ENCODE data around the gene RBM19. TPM values are rescaled to one million over a fixed set of nuclear protein-coding genes. Genes with fewer than 3 reads are reported as not detected.

The RBM19 gene
- total and polyA plus RNA-seq, 12 donors, result 13.3 to 26.6 (median 16.2) TPM

DNA sequence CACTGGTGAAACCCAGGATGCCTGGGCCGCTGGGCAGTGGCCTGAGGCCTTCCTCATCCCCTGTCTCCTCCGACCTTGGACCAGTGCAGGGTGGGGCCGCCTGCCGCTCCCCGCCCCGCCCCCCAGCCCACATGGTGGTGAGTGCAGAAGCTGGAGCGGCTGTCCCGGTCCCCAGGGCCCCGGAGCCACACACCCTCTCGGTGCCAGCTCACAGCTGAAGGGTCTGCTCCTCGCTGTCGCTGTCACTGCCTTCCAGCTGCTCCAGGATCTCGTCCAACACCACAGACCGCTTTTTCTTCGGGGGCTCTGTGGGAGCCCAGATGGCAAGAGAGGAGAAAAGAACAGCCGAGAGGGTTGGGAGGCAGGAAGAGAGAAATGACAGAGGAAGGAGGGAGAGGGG, 143.1 kb downstream of the RBM19 start:
- no peak for ATAC-seq
- intact Hi-C loops (cut with DNase I), result no loop called here
- H3K27ac ChIP-seq, result no peak overlapping the region

DNA sequence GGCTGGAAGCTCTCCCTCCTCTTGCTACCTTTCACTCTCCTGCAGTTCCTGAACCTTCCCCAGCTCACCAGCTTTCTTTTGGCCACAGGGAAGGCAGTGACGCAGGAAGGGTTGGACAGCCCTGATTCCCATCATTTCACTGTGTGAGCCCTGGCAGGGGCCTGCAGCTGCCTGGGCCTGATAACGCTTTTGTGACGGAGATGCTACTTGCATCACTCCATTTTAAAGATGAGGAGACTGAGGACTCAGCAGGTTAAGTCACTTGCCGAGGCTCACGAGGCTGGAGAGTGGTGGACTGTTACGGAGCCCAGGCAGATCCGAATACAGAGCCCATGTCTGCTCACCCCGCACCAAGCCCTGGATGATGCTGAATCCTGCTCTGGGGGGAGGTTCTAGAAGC, 145.3 kb downstream of the RBM19 start:
- no peak overlapping the region for H3K4me3 ChIP-seq
- no peaks in the 10 kb centered on the region for H3K27me3 ChIP-seq
- H3K4me1 ChIP-seq, result no peaks in the 10 kb centered on the region
- H3K36me3 ChIP-seq, result peaks cover 0 to 43% (median 0%) of the 10 kb centered on the region in 9 donors
- TF ChIP-seq, protein P1, sequence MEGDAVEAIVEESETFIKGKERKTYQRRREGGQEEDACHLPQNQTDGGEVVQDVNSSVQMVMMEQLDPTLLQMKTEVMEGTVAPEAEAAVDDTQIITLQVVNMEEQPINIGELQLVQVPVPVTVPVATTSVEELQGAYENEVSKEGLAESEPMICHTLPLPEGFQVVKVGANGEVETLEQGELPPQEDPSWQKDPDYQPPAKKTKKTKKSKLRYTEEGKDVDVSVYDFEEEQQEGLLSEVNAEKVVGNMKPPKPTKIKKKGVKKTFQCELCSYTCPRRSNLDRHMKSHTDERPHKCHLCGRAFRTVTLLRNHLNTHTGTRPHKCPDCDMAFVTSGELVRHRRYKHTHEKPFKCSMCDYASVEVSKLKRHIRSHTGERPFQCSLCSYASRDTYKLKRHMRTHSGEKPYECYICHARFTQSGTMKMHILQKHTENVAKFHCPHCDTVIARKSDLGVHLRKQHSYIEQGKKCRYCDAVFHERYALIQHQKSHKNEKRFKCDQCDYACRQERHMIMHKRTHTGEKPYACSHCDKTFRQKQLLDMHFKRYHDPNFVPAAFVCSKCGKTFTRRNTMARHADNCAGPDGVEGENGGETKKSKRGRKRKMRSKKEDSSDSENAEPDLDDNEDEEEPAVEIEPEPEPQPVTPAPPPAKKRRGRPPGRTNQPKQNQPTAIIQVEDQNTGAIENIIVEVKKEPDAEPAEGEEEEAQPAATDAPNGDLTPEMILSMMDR (IDR thresholded peaks at IDR 0.05), result no peak
- no peak for DNase-seq
- WGBS, 2 donors, result 96 to 97% methylated on average over 8 of the region's 8 CpGs
- intact Hi-C loops (cut with DNase I), result no loop called here
- no peaks in the 10 kb centered on the region for H3K9me3 ChIP-seq
- ATAC-seq, result no peak
- no peak overlapping the region for H3K27ac ChIP-seq

More for the DNA sequence above, 143.1 kb downstream of the RBM19 start:
- Histone ChIP-seq H3K36me3 (peaks cover 0 to 26% (median 0%) of the 10 kb centered on the region in 9 donors), H3K4me1 (no peaks in the 10 kb centered on the region), H3K27me3 (no peaks in the 10 kb centered on the region), H3K9me3 (no peaks in the 10 kb centered on the region), H3K4me3 (no peak overlapping the region)
- DNase-seq, result no peak
- TF ChIP-seq, protein P1 (IDR thresholded peaks at IDR 0.05), result no peak
- WGBS, 2 donors, result 69 to 72% methylated on average over 16 of the region's 16 CpGs

DNA sequence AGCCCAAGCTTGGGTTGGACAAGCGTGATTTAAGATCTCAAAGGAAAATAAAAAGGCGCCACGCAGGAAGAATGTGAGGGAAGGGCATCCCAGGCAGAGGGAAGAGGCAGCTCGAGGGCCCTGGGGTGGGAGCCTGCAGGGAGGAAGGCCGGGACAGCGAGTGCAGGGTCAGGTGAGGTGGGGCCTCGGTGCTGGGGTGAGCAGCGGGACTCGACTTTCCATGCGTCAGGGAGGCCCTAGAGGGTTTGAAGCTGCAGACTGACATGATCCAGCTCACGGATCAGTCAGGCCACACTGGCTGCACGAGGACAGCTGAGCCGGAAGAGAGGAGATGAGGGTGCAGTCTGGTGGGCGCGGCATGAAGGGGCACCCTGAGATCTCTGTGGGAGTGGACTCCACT, 145.8 kb downstream of the RBM19 start:
- intact Hi-C loops (cut with DNase I), result no loop called here
- Histone ChIP-seq H3K4me3 (no peak overlapping the region), H3K36me3 (peaks cover 0 to 43% (median 0%) of the 10 kb centered on the region in 9 donors), H3K27me3 (no peaks in the 10 kb centered on the region), H3K27ac (no peak overlapping the region), H3K9me3 (no peaks in the 10 kb centered on the region), H3K4me1 (no peaks in the 10 kb centered on the region)
- no peak for ATAC-seq
- TF ChIP-seq, protein P1 (IDR thresholded peaks at IDR 0.05), result no peak
- no peak for DNase-seq
- 82 to 89% methylated on average over 15 of the region's 15 CpGs for WGBS, 2 donors

DNA sequence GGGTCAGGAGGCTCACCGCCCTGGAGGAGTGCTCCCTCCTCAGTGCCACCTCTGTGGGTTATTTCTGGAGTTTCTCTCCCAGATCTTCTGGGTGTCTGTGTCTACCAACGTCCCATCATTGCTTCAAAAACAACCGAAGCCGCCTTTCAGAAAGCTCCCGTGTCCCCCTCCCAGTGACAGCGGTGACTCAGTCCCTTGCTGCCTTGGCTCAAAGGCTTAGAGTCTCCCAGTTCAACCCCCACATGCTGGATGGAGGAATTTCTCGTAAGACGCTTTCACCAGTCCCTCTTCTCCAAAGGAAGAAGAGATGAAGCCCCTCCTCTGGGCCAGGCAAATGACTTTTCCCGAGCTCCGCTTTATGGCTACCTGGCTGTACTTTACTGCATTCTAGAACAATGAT, 146.6 kb downstream of the RBM19 start:
- WGBS, 2 donors, result 83 to 85% methylated on average over 10 of the region's 10 CpGs
- intact Hi-C loops (cut with DNase I), result no loop called here
- TF ChIP-seq, protein P1 (IDR thresholded peaks at IDR 0.05), result no peak
- Histone ChIP-seq H3K27me3 (no peaks in the 10 kb centered on the region), H3K9me3 (no peaks in the 10 kb centered on the region), H3K27ac (no peak overlapping the region), H3K4me1 (no peaks in the 10 kb centered on the region), H3K4me3 (no peak overlapping the region), H3K36me3 (peaks cover 0 to 43% (median 0%) of the 10 kb centered on the region in 9 donors)
- DNase-seq (no peak), ATAC-seq (no peak)

All from heart right ventricle (tissue), 16 donors.